GM12891 (cell line): ENCODE data around the gene DNAAF8.

Experiments used
- DNase-seq: peaks from one replicate; pipeline ENCODE4 v3.0.0; 2011; ENCODE audit warnings: low spot score; ENCODE audit not compliant: insufficient read length
- FAIRE-seq: peaks from 2 replicates; lab custom pipeline; 2011; peaks lifted over from hg19 to GRCh38; lab: Jason Lieb, UNC
- PAX5 ChIP-seq: IDR thresholded peaks from 2 replicates; pipeline ENCODE4 v1.6.1; 2011; ENCODE audit warnings: low read length, moderate library complexity, mild to moderate bottlenecking; ENCODE audit not compliant: insufficient read depth, severe bottlenecking
- POLR2A ChIP-seq: IDR thresholded peaks from 2 replicates; pipeline ENCODE4 v1.6.1; 2011; ENCODE audit warnings: low read depth, low read length, control low read depth
- POLR2AphosphoS5 ChIP-seq: IDR thresholded peaks from 2 replicates; pipeline ENCODE4 v1.6.1; 2011; ENCODE audit warnings: low read depth, low read length, control low read depth
- POU2F2 ChIP-seq: IDR thresholded peaks from 2 replicates; pipeline ENCODE4 v1.6.1; 2011; ENCODE audit warnings: low read depth, mild to moderate bottlenecking, control low read depth, low read length, moderate library complexity
- SPI1 ChIP-seq: IDR thresholded peaks from 2 replicates; pipeline ENCODE4 v1.6.1; 2011; ENCODE audit warnings: low read depth, low read length, control low read depth
- TAF1 ChIP-seq: IDR thresholded peaks from 2 replicates; pipeline ENCODE4 v1.6.1; 2011; ENCODE audit warnings: low read depth, low read length, control low read depth

Gene DNAAF8

DNA sequence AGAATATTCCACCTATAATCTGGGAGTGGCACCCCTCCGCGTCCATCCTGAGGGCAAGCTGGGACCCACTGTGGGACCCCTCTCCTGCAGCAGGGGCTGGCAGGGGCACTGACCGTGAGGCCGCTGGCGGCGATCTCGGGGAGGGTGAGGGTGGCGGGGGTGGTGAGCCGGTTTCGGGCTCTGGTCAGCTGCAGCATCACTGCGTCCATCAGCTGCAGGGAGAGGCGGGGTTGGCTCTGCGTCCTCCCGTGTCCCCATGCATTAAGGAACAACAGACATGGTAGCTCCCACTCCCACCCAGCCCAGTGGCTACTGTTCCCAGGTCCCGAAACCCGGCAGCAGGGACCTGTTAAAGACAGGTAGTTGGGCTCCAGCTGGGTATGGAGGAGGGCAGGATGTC lies 64.1 kb downstream of the DNAAF8 start:
- FAIRE-seq (no peak), DNase-seq (no peak)
- TF ChIP-seq PAX5 (no peak), SPI1 (no peak), POLR2A (no peak), POU2F2 (no peak), TAF1 (no peak), POLR2AphosphoS5 (no peak)
